Breast epithelium (tissue), 3 donors: Measurements from ENCODE around the gene ME3.

Source experiments
- POLR2AphosphoS5 ChIP-seq, 3 donors: sonication (generic); formaldehyde crosslinking; IDR thresholded peaks; one replicate each; pipeline ENCODE4 v1.6.1; 2017; ENCODE audit warnings: antibody characterized with exemption in 3 of 3
- TF ChIP-seq, protein P1 (sequence below), 3 donors: fragments of 450-650 bp; IDR thresholded peaks; one replicate each; pipeline ENCODE4 v1.5.1; 2016 to 2017; ENCODE audit warnings: antibody characterized with exemption in 3 of 3, mild to moderate bottlenecking in 3 of 3, moderate library complexity in 3 of 3

DNA sequence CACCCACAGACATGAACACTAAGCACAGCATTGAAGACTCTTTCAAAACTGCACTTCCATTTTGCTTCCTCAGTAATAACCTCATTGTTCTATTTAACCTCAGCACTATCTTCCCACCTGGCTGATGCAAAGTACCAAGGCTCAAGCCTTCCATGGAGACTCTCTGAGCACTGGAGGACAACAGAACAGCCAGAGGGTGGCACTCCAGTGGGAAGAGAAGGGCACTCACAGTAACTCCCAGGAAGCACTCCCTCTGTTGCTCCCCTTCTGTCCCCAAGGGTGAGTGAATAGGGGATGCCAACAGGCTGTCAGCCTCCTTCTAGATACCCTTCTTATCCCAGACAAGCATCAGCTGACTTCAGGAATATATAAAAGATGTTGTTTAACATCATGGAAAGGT, 3.5 kb downstream of the ME3 start:
- TF ChIP-seq, protein P1, sequence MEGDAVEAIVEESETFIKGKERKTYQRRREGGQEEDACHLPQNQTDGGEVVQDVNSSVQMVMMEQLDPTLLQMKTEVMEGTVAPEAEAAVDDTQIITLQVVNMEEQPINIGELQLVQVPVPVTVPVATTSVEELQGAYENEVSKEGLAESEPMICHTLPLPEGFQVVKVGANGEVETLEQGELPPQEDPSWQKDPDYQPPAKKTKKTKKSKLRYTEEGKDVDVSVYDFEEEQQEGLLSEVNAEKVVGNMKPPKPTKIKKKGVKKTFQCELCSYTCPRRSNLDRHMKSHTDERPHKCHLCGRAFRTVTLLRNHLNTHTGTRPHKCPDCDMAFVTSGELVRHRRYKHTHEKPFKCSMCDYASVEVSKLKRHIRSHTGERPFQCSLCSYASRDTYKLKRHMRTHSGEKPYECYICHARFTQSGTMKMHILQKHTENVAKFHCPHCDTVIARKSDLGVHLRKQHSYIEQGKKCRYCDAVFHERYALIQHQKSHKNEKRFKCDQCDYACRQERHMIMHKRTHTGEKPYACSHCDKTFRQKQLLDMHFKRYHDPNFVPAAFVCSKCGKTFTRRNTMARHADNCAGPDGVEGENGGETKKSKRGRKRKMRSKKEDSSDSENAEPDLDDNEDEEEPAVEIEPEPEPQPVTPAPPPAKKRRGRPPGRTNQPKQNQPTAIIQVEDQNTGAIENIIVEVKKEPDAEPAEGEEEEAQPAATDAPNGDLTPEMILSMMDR (IDR thresholded peaks at IDR 0.05) = no peak
- TF ChIP-seq POLR2AphosphoS5 (IDR thresholded peaks at IDR 0.05) = no peak
